H1 (cell line): ENCODE data around the gene DNAJC9. TPM values are rescaled to one million over a fixed set of nuclear protein-coding genes. Genes with fewer than 3 reads are reported as not detected.

Experiments used
- CTCF ChIA-PET: fragments of 300-600 bp; sonication (Branson Sonifier 250); formaldehyde crosslinking; loops from one replicate; lab custom pipeline; 2021; ENCODE audit not compliant: partially characterized antibody; lab: Charles Lee
- POLR2A ChIA-PET: fragments of 300-600 bp; sonication (Branson Sonifier 250); formaldehyde crosslinking; loops from one replicate; lab custom pipeline; 2021; ENCODE audit warnings: inconsistent platforms; ENCODE audit not compliant: partially characterized antibody; lab: Charles Lee
- DNase-seq, 2 experiments: peaks; one replicate each; pipeline versions ENCODE4 v3.0.0 to v3.0.0-alpha.2; 2010 to 2022; ENCODE audit warnings: low spot score in 2 of 2, low read depth in 1 of 2, mixed read lengths in 1 of 2
- FAIRE-seq: peaks from 2 replicates; lab custom pipeline; 2011; peaks lifted over from hg19 to GRCh38; lab: Jason Lieb, UNC
- H2AFZ ChIP-seq: 2 replicates; pipeline ENCODE4 v1.8.1; 2012; ENCODE audit warnings: low read length, inconsistent platforms
- H2AK5ac ChIP-seq: 2 replicates; pipeline ENCODE4 v1.6.1; 2013; ENCODE audit warnings: low read depth, low read length
- H2BK120ac ChIP-seq: replicated peaks from 2 replicates; pipeline ENCODE3; 2013; ENCODE audit warnings: low read depth, low read length, inconsistent platforms
- H2BK12ac ChIP-seq: 2 replicates; pipeline ENCODE4 v1.6.1; 2013; ENCODE audit warnings: low read depth, low read length
- H2BK15ac ChIP-seq: 2 replicates; pipeline ENCODE4 v1.6.1; 2013; ENCODE audit warnings: low read length
- H2BK20ac ChIP-seq: 2 replicates; pipeline ENCODE4 v1.6.1; 2013; ENCODE audit warnings: low read length
- H2BK5ac ChIP-seq: 2 replicates; pipeline ENCODE4 v1.6.1; 2013; ENCODE audit warnings: low read depth, low read length
- H3K14ac ChIP-seq: 2 replicates; pipeline ENCODE4 v1.6.1; 2013; ENCODE audit warnings: inconsistent platforms; ENCODE audit not compliant: insufficient read length
- H3K18ac ChIP-seq: 2 replicates; pipeline ENCODE4 v1.6.1; 2013; ENCODE audit warnings: low read length; ENCODE audit errors: extremely low read depth
- H3K23ac ChIP-seq: 2 replicates; pipeline ENCODE4 v1.6.1; 2013; ENCODE audit warnings: inconsistent platforms; ENCODE audit not compliant: insufficient read length
- H3K23me2 ChIP-seq: 2 replicates; pipeline ENCODE4 v1.6.1; 2013; ENCODE audit warnings: low read depth, low read length
- H3K27ac ChIP-seq: 2 replicates; pipeline ENCODE4 v1.6.1; 2011; ENCODE audit warnings: low read depth, low read length, inconsistent platforms
- H3K27me3 ChIP-seq, 4 experiments: replicated peaks in 1 of 4; 1 replicate in 1 of 4; 2 replicates in 3 of 4; pipeline versions ENCODE4 v1.6.1 to v1.8.1; 2011 to 2013; ENCODE audit warnings: low read length in 3 of 4, mild to moderate bottlenecking in 3 of 4, inconsistent platforms in 2 of 4, mixed read lengths in 2 of 4, moderate library complexity in 1 of 4; ENCODE audit not compliant: control insufficient read depth in 3 of 4, insufficient read depth in 3 of 4; ENCODE audit errors: extremely low read depth in 1 of 4
- H3K36me3 ChIP-seq, 4 experiments: 2 replicates each; pipeline versions ENCODE4 v1.6.1 to v1.8.1; 2011 to 2013; ENCODE audit warnings: mild to moderate bottlenecking in 4 of 4, low read length in 3 of 4, moderate library complexity in 2 of 4, control low read depth in 1 of 4, inconsistent platforms in 1 of 4; ENCODE audit not compliant: insufficient read depth in 4 of 4, control insufficient read depth in 2 of 4
- H3K4ac ChIP-seq: replicated peaks from 2 replicates; pipeline ENCODE3; 2013; ENCODE audit warnings: low read length, low read depth, mixed read lengths, inconsistent platforms; ENCODE audit not compliant: insufficient read length
- H3K4me1 ChIP-seq, 4 experiments: replicated peaks in 1 of 4; 1 replicate in 1 of 4; 2 replicates in 3 of 4; pipeline versions ENCODE4 v1.6.1 to v1.8.1; 2011 to 2013; ENCODE audit warnings: low read length in 3 of 4, inconsistent platforms in 2 of 4, mixed read lengths in 1 of 4; ENCODE audit not compliant: insufficient read depth in 4 of 4, control insufficient read depth in 3 of 4
- H3K4me2 ChIP-seq, 2 experiments: 2 replicates each; pipeline versions ENCODE4 v1.6.1 to v1.8.1; 2011 to 2013; ENCODE audit warnings: low read depth in 2 of 2, low read length in 2 of 2, control low read depth in 1 of 2, inconsistent platforms in 1 of 2, mild to moderate bottlenecking in 1 of 2; ENCODE audit not compliant: insufficient read depth in 1 of 2
- H3K4me3 ChIP-seq, 4 experiments: fragments of 200-600, 300-600 bp in 1 of 4; sonication (generic), shearing (Covaris generic), sonication (Bioruptor Twin) in 1 of 4; 2 replicates each; pipeline versions ENCODE4 v1.5.1 to v1.8.1; 2011 to 2016; ENCODE audit warnings: low read length in 4 of 4, low read depth in 3 of 4, control low read depth in 2 of 4, inconsistent platforms in 2 of 4, mild to moderate bottlenecking in 2 of 4, mixed read lengths in 1 of 4, moderate library complexity in 1 of 4; ENCODE audit not compliant: insufficient read depth in 2 of 4; ENCODE audit errors: extremely low read depth in 1 of 4
- H3K56ac ChIP-seq: replicated peaks from 2 replicates; pipeline ENCODE3; 2013; ENCODE audit warnings: low read depth, mild to moderate bottlenecking, mixed read lengths, low read length, inconsistent platforms; ENCODE audit not compliant: insufficient read length
- H3K79me1 ChIP-seq: 2 replicates; pipeline ENCODE4 v1.6.1; 2013; ENCODE audit warnings: low read depth, low read length, control low read depth
- H3K79me2 ChIP-seq, 2 experiments: 2 replicates each; pipeline versions ENCODE4 v1.6.1 to v1.8.1; 2012 to 2013; ENCODE audit warnings: low read length in 2 of 2, mild to moderate bottlenecking in 2 of 2, inconsistent platforms in 1 of 2; ENCODE audit not compliant: insufficient read depth in 2 of 2, control insufficient read depth in 1 of 2
- H3K9ac ChIP-seq, 4 experiments: replicated peaks in 1 of 4; 1 replicate in 1 of 4; 2 replicates in 3 of 4; pipeline versions ENCODE4 v1.6.1 to v1.8.1; 2011 to 2013; ENCODE audit warnings: low read depth in 3 of 4, low read length in 3 of 4, control low read depth in 2 of 4, mild to moderate bottlenecking in 2 of 4, moderate library complexity in 2 of 4, inconsistent platforms in 1 of 4; ENCODE audit errors: extremely low read depth in 1 of 4
- H3K9me3 ChIP-seq, 2 experiments: 2 replicates each; pipeline versions ENCODE4 v1.6.1 to v1.8.1; 2012 to 2013; ENCODE audit warnings: mild to moderate bottlenecking in 2 of 2, moderate library complexity in 2 of 2, control low read depth in 1 of 2, inconsistent platforms in 1 of 2, low read depth in 1 of 2, low read length in 1 of 2, mixed read lengths in 1 of 2; ENCODE audit not compliant: insufficient read depth in 2 of 2
- H4K20me1 ChIP-seq, 2 experiments: replicated peaks in 1 of 2; 2 replicates each; pipeline versions ENCODE3 to v1.8.1; 2011 to 2013; ENCODE audit warnings: inconsistent platforms in 2 of 2, low read length in 2 of 2, mild to moderate bottlenecking in 1 of 2; ENCODE audit not compliant: insufficient read depth in 2 of 2, control insufficient read depth in 1 of 2
- H4K5ac ChIP-seq: 2 replicates; pipeline ENCODE4 v1.6.1; 2013; ENCODE audit warnings: low read length, low read depth, mixed read lengths, inconsistent platforms; ENCODE audit not compliant: insufficient read length
- H4K8ac ChIP-seq: 2 replicates; pipeline ENCODE4 v1.8.0; 2013; ENCODE audit warnings: mild to moderate bottlenecking, moderate library complexity, low read length, inconsistent platforms; ENCODE audit not compliant: insufficient read depth; ENCODE audit errors: extremely low read depth
- H4K91ac ChIP-seq: replicated peaks from 2 replicates; pipeline ENCODE3; 2013; ENCODE audit warnings: low read length, mixed read lengths, inconsistent platforms; ENCODE audit not compliant: insufficient read length
- BCL11A ChIP-seq, 2 experiments: IDR thresholded peaks; one replicate each; pipeline ENCODE4 v1.6.1; 2011; ENCODE audit warnings: low read depth in 2 of 2, low read length in 2 of 2, mild to moderate bottlenecking in 2 of 2
- CBX8 ChIP-seq: fragments of 300-800, 300-1000 bp; sonication (generic); IDR thresholded peaks from 2 replicates; pipeline ENCODE4 v1.7.1; 2016; ENCODE audit warnings: low read depth, low read length, borderline replicate concordance
- GABPA ChIP-seq: IDR thresholded peaks from 2 replicates; pipeline ENCODE4 v1.6.1; 2011; ENCODE audit warnings: mild to moderate bottlenecking, low read length, moderate library complexity, borderline replicate concordance; ENCODE audit not compliant: insufficient read depth
- JUN ChIP-seq: IDR thresholded peaks from 2 replicates; pipeline ENCODE4 v1.6.1; 2011; ENCODE audit warnings: low read depth, mild to moderate bottlenecking, improper control_type of control experiment, low read length
- KDM1A ChIP-seq: fragments of 200-600, 300-600 bp; sonication (generic); IDR thresholded peaks from 2 replicates; pipeline ENCODE4 v1.7.1; 2016; ENCODE audit warnings: mild to moderate bottlenecking, low read length, borderline replicate concordance
- RAD21 ChIP-seq, 2 experiments: IDR thresholded peaks in 1 of 2; conservative IDR thresholded peaks in 1 of 2; 2 replicates each; pipeline ENCODE4 v1.6.1; 2011; ENCODE audit warnings: low read depth in 2 of 2, low read length in 2 of 2, improper control_type of control experiment in 1 of 2, inconsistent platforms in 1 of 2, mild to moderate bottlenecking in 1 of 2, moderate library complexity in 1 of 2
- RFX5 ChIP-seq: IDR thresholded peaks from 2 replicates; pipeline ENCODE4 v1.6.1; 2011; ENCODE audit warnings: low read depth, low read length, improper control_type of control experiment, borderline replicate concordance
- SIX5 ChIP-seq: IDR thresholded peaks from 2 replicates; pipeline ENCODE4 v1.6.1; 2011; ENCODE audit warnings: mild to moderate bottlenecking, low read depth, low read length
- WGBS, 2 experiments: shearing (Covaris generic) in 1 of 2; methylation state at CpG; one replicate each; pipeline versions ENCODE4 v1.1.6 to v1.1.7; 2013 to 2015; ENCODE audit warnings: low lambda C conversion rate in 2 of 2, mixed read lengths in 2 of 2, inconsistent platforms in 1 of 2, low coverage in 1 of 2, missing lambda C conversion rate in 1 of 2; ENCODE audit not compliant: insufficient replicate concordance in 2 of 2, insufficient coverage in 1 of 2, insufficient read length in 1 of 2; ENCODE audit errors: extremely low coverage in 1 of 2, missing lambda C conversion rate in 1 of 2; 5-methylcytosine and 5-hydroxymethylcytosine counted together
- polyA plus RNA-seq, 7 experiments: library from polyadenylated mRNA; depleted of rRNA in 3 of 7; stranded (reverse) in 5 of 7; unstranded in 2 of 7; fragments of >200 nt in 5 of 7; fragments of 200-250 nt in 2 of 7; gene quantifications; 1 replicate in 5 of 7; 2 replicates in 1 of 7; 4 replicates in 1 of 7; pipeline versions ENCODE4 v1.2.1 to v1.2.3, GENCODE V29; 2011 to 2013; ENCODE audit warnings: missing spikeins in 2 of 7, mixed read lengths in 2 of 7
- total RNA-seq: library from RNA; stranded (reverse); fragmentation: NEBNext Ultra II Directional; extraction: Animal tissue kit (Norgen Biotek cat#: 25700); gene quantifications from 2 replicates; pipeline ENCODE4 v1.2.1, GENCODE V29; 2021
- TF ChIP-seq, protein P1 (sequence below): IDR thresholded peaks from 2 replicates; pipeline ENCODE4 v1.6.1; 2012; ENCODE audit warnings: inconsistent platforms
- TF ChIP-seq, protein P2 (sequence below): IDR thresholded peaks from 2 replicates; pipeline ENCODE4 v1.6.1; 2011; ENCODE audit warnings: low read length, improper control_type of control experiment

The DNAJC9 gene
- total and polyA plus RNA-seq, 2 of the 8 experiments (the other 6 are each of a cell fraction or from before 2014, with no cell fraction given): 26.0 to 32.2 TPM

DNA sequence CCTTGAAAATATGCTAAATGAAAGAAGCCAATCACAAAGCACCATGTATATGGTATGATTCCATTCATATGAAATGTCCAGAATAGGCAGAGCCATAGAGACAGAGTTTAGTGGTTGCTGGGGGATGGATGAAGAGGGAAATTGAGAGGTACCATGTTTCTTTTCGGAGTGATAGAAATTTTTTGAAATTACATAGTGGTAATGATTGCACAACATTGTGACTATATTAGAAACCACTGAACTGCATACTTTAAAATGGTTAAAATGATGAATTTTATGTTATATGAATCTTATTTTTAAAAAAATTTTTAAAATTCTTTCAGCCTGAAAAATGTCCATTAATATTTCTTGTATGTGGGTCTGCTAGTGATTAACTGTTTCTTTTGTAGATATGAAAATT is 26.1 kb downstream of the DNAJC9 start:
- Histone ChIP-seq H3K79me2 (no peaks in the 10 kb centered on the region), H2BK5ac (no peak overlapping the region), H4K5ac (no peak overlapping the region), H3K18ac (no peak overlapping the region), H3K4me3 (no peak overlapping the region), H2AK5ac (no peak overlapping the region), H3K4ac (no peak overlapping the region), H3K9me3 (no peaks in the 10 kb centered on the region), H2BK120ac (no peak overlapping the region), H3K4me2 (no peak overlapping the region), H2BK15ac (no peak overlapping the region), H3K56ac (no peak overlapping the region), H3K27me3 (no peaks in the 10 kb centered on the region), H4K20me1 (peaks cover 0 to 2% of the 10 kb centered on the region in 2 experiments), H3K23me2 (no peaks in the 10 kb centered on the region), H3K79me1 (no peaks in the 10 kb centered on the region), H4K8ac (no peak overlapping the region), H3K36me3 (peaks cover 0 to 9% (median 1%) of the 10 kb centered on the region in 4 experiments; a peak in 3 of 8 replicates), H2BK12ac (no peak overlapping the region), H4K91ac (no peak overlapping the region), H2BK20ac (no peak overlapping the region), H3K14ac (no peak overlapping the region), H3K23ac (no peak overlapping the region), H3K9ac (no peak overlapping the region), H3K4me1 (no peaks in the 10 kb centered on the region), H3K27ac (no peak overlapping the region), H2AFZ (no peak overlapping the region)
- DNase-seq (no peak), FAIRE-seq (no peak)
- 71% methylated on average over 1 of the region's 1 CpG; no CpG with 5 or more reads in 1 of the 2 experiments for WGBS, 2 experiments
- ChIA-PET CTCF (no interaction called here), POLR2A (no interaction called here)
- TF ChIP-seq, protein P1, sequence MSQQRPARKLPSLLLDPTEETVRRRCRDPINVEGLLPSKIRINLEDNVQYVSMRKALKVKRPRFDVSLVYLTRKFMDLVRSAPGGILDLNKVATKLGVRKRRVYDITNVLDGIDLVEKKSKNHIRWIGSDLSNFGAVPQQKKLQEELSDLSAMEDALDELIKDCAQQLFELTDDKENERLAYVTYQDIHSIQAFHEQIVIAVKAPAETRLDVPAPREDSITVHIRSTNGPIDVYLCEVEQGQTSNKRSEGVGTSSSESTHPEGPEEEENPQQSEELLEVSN: no peak
- TF ChIP-seq KDM1A (no peak), JUN (no peak), RFX5 (no peak), BCL11A (IDR thresholded peaks at IDR 0.05; ENCODE audit: low read depth in 2 of 2, low read length in 2 of 2) (no peak), CBX8 (no peak), SIX5 (no peak), GABPA (no peak), RAD21 (IDR thresholded peaks at IDR 0.05 in 1 of 2, conservative IDR thresholded peaks at IDR 0.05 in 1 of 2; ENCODE audit: low read depth in 2 of 2, low read length in 2 of 2) (no peak)
- TF ChIP-seq, protein P2, sequence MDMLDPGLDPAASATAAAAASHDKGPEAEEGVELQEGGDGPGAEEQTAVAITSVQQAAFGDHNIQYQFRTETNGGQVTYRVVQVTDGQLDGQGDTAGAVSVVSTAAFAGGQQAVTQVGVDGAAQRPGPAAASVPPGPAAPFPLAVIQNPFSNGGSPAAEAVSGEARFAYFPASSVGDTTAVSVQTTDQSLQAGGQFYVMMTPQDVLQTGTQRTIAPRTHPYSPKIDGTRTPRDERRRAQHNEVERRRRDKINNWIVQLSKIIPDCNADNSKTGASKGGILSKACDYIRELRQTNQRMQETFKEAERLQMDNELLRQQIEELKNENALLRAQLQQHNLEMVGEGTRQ: no peak
